H9 (cell line): ENCODE data around the gene GID8. TPM values are rescaled to one million over a fixed set of nuclear protein-coding genes. Genes with fewer than 3 reads are reported as not detected.
A peak's percentile ranks its signal among the peaks of the same experiment; 100 is the strongest.

Experiments
- DNase-seq: peaks from one replicate; pipeline ENCODE4 v3.0.0-alpha.2; 2017
- H2AFZ ChIP-seq: one replicate; pipeline ENCODE4 v1.6.1; 2013; ENCODE audit warnings: mild to moderate bottlenecking, low read length, control low read depth, moderate library complexity
- H2AK5ac ChIP-seq: 2 replicates; pipeline ENCODE4 v1.6.1; 2013; ENCODE audit warnings: low read length, control low read depth, mixed read lengths; ENCODE audit not compliant: insufficient read length
- H2BK120ac ChIP-seq: one replicate; pipeline ENCODE4 v1.6.1; 2013; ENCODE audit warnings: low read depth, mild to moderate bottlenecking, low read length, control low read depth, inconsistent platforms; ENCODE audit not compliant: poor library complexity, severe bottlenecking
- H2BK12ac ChIP-seq: 2 replicates; pipeline ENCODE4 v1.6.1; 2013; ENCODE audit warnings: low read length, control low read depth, mixed read lengths, low read depth; ENCODE audit not compliant: insufficient read length
- H2BK15ac ChIP-seq: 2 replicates; pipeline ENCODE4 v1.6.1; 2013; ENCODE audit warnings: low read depth, low read length, control low read depth
- H2BK20ac ChIP-seq: one replicate; pipeline ENCODE4 v1.6.1; 2013; ENCODE audit warnings: low read depth, mild to moderate bottlenecking, low read length, control low read depth, inconsistent platforms; ENCODE audit not compliant: poor library complexity, severe bottlenecking
- H2BK5ac ChIP-seq: 2 replicates; pipeline ENCODE4 v1.6.1; 2013; ENCODE audit warnings: low read length, control low read depth, mixed read lengths; ENCODE audit not compliant: insufficient read length
- H3K14ac ChIP-seq: 2 replicates; pipeline ENCODE4 v1.6.1; 2013; ENCODE audit warnings: low read length, control low read depth; ENCODE audit not compliant: insufficient read depth
- H3K18ac ChIP-seq: 2 replicates; pipeline ENCODE4 v1.6.1; 2013; ENCODE audit warnings: low read depth, mild to moderate bottlenecking, mixed read lengths, low read length, control low read depth; ENCODE audit not compliant: insufficient read length
- H3K23ac ChIP-seq: 2 replicates; pipeline ENCODE4 v1.6.1; 2013; ENCODE audit warnings: low read length, control low read depth, mixed read lengths, low read depth; ENCODE audit not compliant: insufficient read length
- H3K23me2 ChIP-seq: 2 replicates; pipeline ENCODE4 v1.6.1; 2013; ENCODE audit warnings: low read depth, mild to moderate bottlenecking, mixed read lengths, low read length, control low read depth; ENCODE audit not compliant: insufficient read length, poor library complexity, severe bottlenecking
- H3K27ac ChIP-seq: 2 replicates; pipeline ENCODE4 v1.5.1; 2013; ENCODE audit warnings: low read length, control low read depth, mixed read lengths, low read depth; ENCODE audit not compliant: insufficient read length
- H3K27me3 ChIP-seq: 2 replicates; pipeline ENCODE4 v1.6.1; 2013; ENCODE audit warnings: low read length, control low read depth, inconsistent platforms; ENCODE audit not compliant: insufficient read depth
- H3K4ac ChIP-seq: 2 replicates; pipeline ENCODE4 v1.6.1; 2013; ENCODE audit warnings: low read depth, mild to moderate bottlenecking, control low read depth, inconsistent platforms, low read length, moderate library complexity
- H3K4me1 ChIP-seq: 2 replicates; pipeline ENCODE4 v1.6.1; 2013; ENCODE audit warnings: low read length, control low read depth, inconsistent platforms; ENCODE audit not compliant: insufficient read depth
- H3K4me2 ChIP-seq: 2 replicates; pipeline ENCODE4 v1.6.1; 2013; ENCODE audit warnings: low read length, control low read depth, mixed read lengths; ENCODE audit not compliant: insufficient read length, insufficient read depth
- H3K56ac ChIP-seq: 2 replicates; pipeline ENCODE4 v1.6.1; 2013; ENCODE audit warnings: low read depth, mild to moderate bottlenecking, mixed read lengths, low read length, control low read depth; ENCODE audit not compliant: insufficient read length
- H3K79me1 ChIP-seq: 2 replicates; pipeline ENCODE4 v1.6.1; 2013; ENCODE audit warnings: low read depth, mild to moderate bottlenecking, moderate library complexity, low read length, control low read depth, inconsistent platforms; ENCODE audit not compliant: insufficient read depth, poor library complexity, severe bottlenecking
- H3K79me2 ChIP-seq: 2 replicates; pipeline ENCODE4 v1.6.1; 2013; ENCODE audit warnings: low read length, control low read depth, inconsistent platforms; ENCODE audit not compliant: insufficient read depth
- H3K9ac ChIP-seq: 2 replicates; pipeline ENCODE4 v1.6.1; 2013; ENCODE audit warnings: low read length, control low read depth, mixed read lengths; ENCODE audit not compliant: insufficient read length; ENCODE audit errors: extremely low read depth
- H3K9me3 ChIP-seq: one replicate; pipeline ENCODE4 v1.6.1; 2013; ENCODE audit warnings: low read depth, low read length, inconsistent platforms; ENCODE audit not compliant: control insufficient read depth
- H3T11ph ChIP-seq: one replicate; pipeline ENCODE4 v1.6.1; 2013; ENCODE audit warnings: mild to moderate bottlenecking, low read length, control low read depth, inconsistent platforms
- H4K20me1 ChIP-seq: one replicate; pipeline ENCODE4 v1.6.1; 2013; ENCODE audit not compliant: control insufficient read depth, insufficient read length, insufficient read depth
- H4K5ac ChIP-seq: 2 replicates; pipeline ENCODE4 v1.6.1; 2013; ENCODE audit warnings: low read depth, mild to moderate bottlenecking, mixed read lengths, low read length, control low read depth; ENCODE audit not compliant: insufficient read length
- H4K8ac ChIP-seq: replicated peaks from 2 replicates; pipeline ENCODE4 v1.6.1; 2013; ENCODE audit warnings: low read length, control low read depth, mixed read lengths, low read depth; ENCODE audit not compliant: insufficient read length
- H4K91ac ChIP-seq: 2 replicates; pipeline ENCODE4 v1.6.1; 2013; ENCODE audit warnings: low read depth, mild to moderate bottlenecking, moderate library complexity, mixed read lengths, low read length, control low read depth; ENCODE audit not compliant: insufficient read length
- H3K27ac Mint-ChIP-seq, 3 experiments: 2 replicates in 2 of 3; 3 replicates in 1 of 3; pipeline ENCODE4 v1.8.0; 2020 to 2021; ENCODE audit warnings: mixed read lengths in 3 of 3, mild to moderate bottlenecking in 1 of 3, moderate library complexity in 1 of 3
- H3K27me3 Mint-ChIP-seq: 2 replicates; pipeline ENCODE4 v1.8.0; 2021; ENCODE audit warnings: low read depth, mild to moderate bottlenecking, moderate library complexity, mixed read lengths
- H3K36me3 Mint-ChIP-seq, 3 experiments: 2 replicates in 2 of 3; 3 replicates in 1 of 3; pipeline ENCODE4 v1.8.0; 2020 to 2021; ENCODE audit warnings: low read depth in 3 of 3, mixed read lengths in 3 of 3; ENCODE audit not compliant: insufficient read depth in 1 of 3
- H3K4me1 Mint-ChIP-seq, 2 experiments: 2 replicates each; pipeline ENCODE4 v1.8.0; 2020; ENCODE audit warnings: mixed read lengths in 2 of 2
- H3K4me3 Mint-ChIP-seq, 2 experiments: 2 replicates in 1 of 2; 3 replicates in 1 of 2; pipeline ENCODE4 v1.8.0; 2020 to 2021; ENCODE audit warnings: mild to moderate bottlenecking in 2 of 2, mixed read lengths in 2 of 2, moderate library complexity in 1 of 2
- H3K9me3 Mint-ChIP-seq, 2 experiments: 2 replicates in 1 of 2; 3 replicates in 1 of 2; pipeline ENCODE4 v1.8.0; 2020; ENCODE audit warnings: mild to moderate bottlenecking in 2 of 2, mixed read lengths in 2 of 2, moderate library complexity in 1 of 2
- WGBS: extraction: QIAGEN DNeasy Blood & Tissue Kit; methylation state at CpG from one replicate; pipeline ENCODE4 v1.1.7; 2013; ENCODE audit warnings: missing lambda C conversion rate, low lambda C conversion rate, mixed read lengths; ENCODE audit not compliant: insufficient read length; ENCODE audit errors: extremely low coverage; 5-methylcytosine and 5-hydroxymethylcytosine counted together
- total RNA-seq: library from RNA; stranded (reverse); gene quantifications from 2 replicates; pipeline ENCODE4 v1.2.1, GENCODE V29; 2021
- TF ChIP-seq, protein P1 (sequence below): fragments of 200-600 bp; sonication (generic); conservative IDR thresholded peaks from 3 replicates; pipeline ENCODE4 v1.8.0; 2021; ENCODE audit warnings: antibody characterized with exemption, mild to moderate bottlenecking

Gene GID8
- total RNA-seq, 1 experiment from 2014 or later = 60.9 TPM

DNA sequence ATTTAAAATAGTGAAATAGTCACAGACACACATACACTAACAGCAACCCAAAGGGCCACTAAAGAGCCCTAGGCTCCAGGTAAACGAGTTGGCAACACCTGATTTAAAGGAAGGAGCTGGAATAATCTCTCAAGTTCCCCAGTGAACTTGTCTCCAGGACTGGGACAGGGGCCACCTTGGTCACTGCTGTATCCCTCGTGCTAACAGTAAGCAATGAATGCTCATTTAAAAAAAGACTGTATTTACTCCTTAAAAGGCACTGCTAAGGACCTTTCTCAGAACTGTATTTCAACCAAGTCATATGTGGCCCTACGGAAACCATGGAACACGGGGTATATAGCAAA is 12.9 kb upstream of the GID8 start:
- H3K23me2 ChIP-seq = peaks cover 38% of the 10 kb centered on the region
- no peaks in the 10 kb centered on the region for H3K9me3 Mint-ChIP-seq
- no peak overlapping the region for H3K4ac ChIP-seq
- H3K56ac ChIP-seq = no peak overlapping the region
- H3K4me2 ChIP-seq = peak overlapping the region; percentile 100
- H3K9me3 ChIP-seq = no peaks in the 10 kb centered on the region
- peak overlapping the region; percentile 92 to 97 for H3K4me3 Mint-ChIP-seq
- H4K5ac ChIP-seq = no peak overlapping the region
- peaks cover 58 to 60% of the 10 kb centered on the region in 2 experiments for H3K4me1 Mint-ChIP-seq
- WGBS = no CpG with 5 or more reads among the region's 4 CpGs
- no peak overlapping the region for H2AK5ac ChIP-seq
- H3T11ph ChIP-seq = no peak overlapping the region
- no peak overlapping the region for H4K8ac ChIP-seq
- H3K9ac ChIP-seq = peak overlapping the region; percentile 94
- H3K36me3 Mint-ChIP-seq = peaks cover 0 to 4% (median 2%) of the 10 kb centered on the region in 3 experiments; a peak in 4 of 7 replicates
- no peak overlapping the region for H2BK120ac ChIP-seq
- H3K14ac ChIP-seq = no peak overlapping the region
- no peak overlapping the region for H4K91ac ChIP-seq
- no peak overlapping the region for H2AFZ ChIP-seq
- no peak overlapping the region for H3K23ac ChIP-seq
- H2BK20ac ChIP-seq = no peak overlapping the region
- TF ChIP-seq, protein P1, sequence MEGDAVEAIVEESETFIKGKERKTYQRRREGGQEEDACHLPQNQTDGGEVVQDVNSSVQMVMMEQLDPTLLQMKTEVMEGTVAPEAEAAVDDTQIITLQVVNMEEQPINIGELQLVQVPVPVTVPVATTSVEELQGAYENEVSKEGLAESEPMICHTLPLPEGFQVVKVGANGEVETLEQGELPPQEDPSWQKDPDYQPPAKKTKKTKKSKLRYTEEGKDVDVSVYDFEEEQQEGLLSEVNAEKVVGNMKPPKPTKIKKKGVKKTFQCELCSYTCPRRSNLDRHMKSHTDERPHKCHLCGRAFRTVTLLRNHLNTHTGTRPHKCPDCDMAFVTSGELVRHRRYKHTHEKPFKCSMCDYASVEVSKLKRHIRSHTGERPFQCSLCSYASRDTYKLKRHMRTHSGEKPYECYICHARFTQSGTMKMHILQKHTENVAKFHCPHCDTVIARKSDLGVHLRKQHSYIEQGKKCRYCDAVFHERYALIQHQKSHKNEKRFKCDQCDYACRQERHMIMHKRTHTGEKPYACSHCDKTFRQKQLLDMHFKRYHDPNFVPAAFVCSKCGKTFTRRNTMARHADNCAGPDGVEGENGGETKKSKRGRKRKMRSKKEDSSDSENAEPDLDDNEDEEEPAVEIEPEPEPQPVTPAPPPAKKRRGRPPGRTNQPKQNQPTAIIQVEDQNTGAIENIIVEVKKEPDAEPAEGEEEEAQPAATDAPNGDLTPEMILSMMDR = no peak
- H3K18ac ChIP-seq = no peak overlapping the region
- DNase-seq = no peak
- no peak overlapping the region for H3K27ac ChIP-seq
- peak overlapping the region; percentile 93 to 97 (median 96); a peak in 4 of 7 replicates for H3K27ac Mint-ChIP-seq
- no peaks in the 10 kb centered on the region for H3K79me1 ChIP-seq
- H3K27me3 Mint-ChIP-seq = no peaks in the 10 kb centered on the region
- H2BK5ac ChIP-seq = no peak overlapping the region
- peaks cover 65% of the 10 kb centered on the region for H3K79me2 ChIP-seq
- peaks cover 17% of the 10 kb centered on the region for H3K4me1 ChIP-seq
- peaks cover 12% of the 10 kb centered on the region for H4K20me1 ChIP-seq
- H2BK12ac ChIP-seq = no peak overlapping the region
- H3K27me3 ChIP-seq = no peaks in the 10 kb centered on the region
- no peak overlapping the region for H2BK15ac ChIP-seq
